IgD-negative memory B cell (primary cell): ENCODE data around the gene MYB. TPM values are rescaled to one million over a fixed set of nuclear protein-coding genes. Genes with fewer than 3 reads are reported as not detected.
"Not testable (repeated sequence)": the region's sequence is repeated elsewhere in the genome, so short reads cannot be mapped to it uniquely, and the experiment has no call there.

ENCODE experiments used
- H3K27ac Mint-ChIP-seq, 3 donors: one replicate each; pipeline ENCODE4 v1.8.0; 2020 to 2022; ENCODE audit warnings: mild to moderate bottlenecking in 3 of 3, mixed read lengths in 3 of 3, moderate library complexity in 1 of 3
- H3K27me3 Mint-ChIP-seq: one replicate; pipeline ENCODE4 v1.8.0; 2021; ENCODE audit warnings: mixed read lengths
- H3K36me3 Mint-ChIP-seq: one replicate; pipeline ENCODE4 v1.8.0; 2020; ENCODE audit warnings: mild to moderate bottlenecking, mixed read lengths
- H3K4me1 Mint-ChIP-seq, 3 donors: one replicate each; pipeline ENCODE4 v1.8.0; 2020 to 2022; ENCODE audit warnings: mixed read lengths in 3 of 3, mild to moderate bottlenecking in 1 of 3
- H3K4me3 Mint-ChIP-seq, 4 donors: one replicate each; pipeline ENCODE4 v1.8.0; 2020 to 2022; ENCODE audit warnings: mild to moderate bottlenecking in 4 of 4, mixed read lengths in 4 of 4, moderate library complexity in 3 of 4
- H3K9me3 Mint-ChIP-seq, 3 donors: one replicate each; pipeline ENCODE4 v1.8.0; 2020 to 2021; ENCODE audit warnings: mixed read lengths in 3 of 3, mild to moderate bottlenecking in 1 of 3
- polyA plus RNA-seq: library from polyadenylated mRNA; unstranded; fragments of 300-500 nt; fragmentation: Illumina TruSeq; gene quantifications from one replicate; pipeline ENCODE4 v1.2.3, GENCODE V29; 2021

MYB gene
- not detected for polyA plus RNA-seq

DNA sequence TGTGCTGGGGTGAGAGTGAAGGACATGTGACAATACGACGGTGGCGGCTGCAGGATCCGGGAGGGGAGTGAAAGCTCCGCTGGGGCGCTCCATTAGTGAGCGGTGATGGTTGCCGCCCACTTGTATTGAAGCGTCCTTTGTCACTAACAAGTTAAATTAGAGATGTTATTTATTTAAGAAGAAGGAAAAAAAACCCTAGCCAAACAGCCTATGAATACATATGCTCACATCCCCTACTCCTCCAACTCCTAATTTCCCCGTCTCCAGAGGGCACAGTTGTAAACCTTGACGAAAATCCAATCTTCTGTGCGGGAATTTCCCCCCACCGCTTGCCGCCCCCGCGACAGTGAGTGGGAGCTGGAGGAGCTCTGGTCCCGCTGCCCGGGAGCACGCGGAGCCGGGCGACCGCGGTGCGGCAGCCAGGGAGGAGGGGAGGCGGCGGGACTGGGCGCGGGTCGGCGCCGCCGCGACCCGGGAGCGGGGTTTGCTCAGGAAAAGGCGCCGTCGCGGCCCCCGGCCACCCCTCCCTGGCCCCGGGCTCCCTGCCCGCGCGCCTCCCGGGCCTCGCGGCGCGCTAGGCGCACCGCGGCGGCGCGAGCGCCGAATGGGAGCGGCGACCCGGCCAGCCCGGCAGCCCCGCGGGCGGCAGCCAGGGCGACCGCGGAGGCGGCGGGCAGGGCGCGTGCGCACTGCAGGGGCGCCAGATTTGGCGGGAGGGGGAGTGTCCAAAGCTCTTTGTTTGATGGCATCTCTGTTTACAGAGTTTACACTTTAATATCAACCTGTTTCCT is at the start of gene MYB:
Gene MYB (plus strand): TSS at position 767 of the 791 bp plus-strand sequence. CDS start 206 bp downstream, outside the sequence.
- Mint-ChIP-seq H3K36me3 (no peaks in the 10 kb centered on the region), H3K27ac (peak within 1 kb of the TSS; percentile 70 to 94 (median 91)), H3K4me1 (peaks cover 14 to 23% (median 22%) of the 10 kb centered on the region in 3 donors), H3K4me3 (peak within 1 kb of the TSS; percentile 89 to 95 (median 94)), H3K9me3 (no peaks in the 10 kb centered on the region), H3K27me3 (peaks cover 1% of the 10 kb centered on the region)

GRCh38 chr6:135132776-135133175 is 48.3 kb upstream of the MYB start:
- no peaks in the 10 kb centered on the region for H3K27me3 Mint-ChIP-seq
- H3K9me3 Mint-ChIP-seq, result no peaks in the 10 kb centered on the region
- no peak overlapping the region for H3K4me3 Mint-ChIP-seq
- H3K36me3 Mint-ChIP-seq, result no peaks in the 10 kb centered on the region
- no peak overlapping the region for H3K27ac Mint-ChIP-seq
- H3K4me1 Mint-ChIP-seq, result peaks cover 5 to 18% (median 14%) of the 10 kb centered on the region in 3 donors

DNA sequence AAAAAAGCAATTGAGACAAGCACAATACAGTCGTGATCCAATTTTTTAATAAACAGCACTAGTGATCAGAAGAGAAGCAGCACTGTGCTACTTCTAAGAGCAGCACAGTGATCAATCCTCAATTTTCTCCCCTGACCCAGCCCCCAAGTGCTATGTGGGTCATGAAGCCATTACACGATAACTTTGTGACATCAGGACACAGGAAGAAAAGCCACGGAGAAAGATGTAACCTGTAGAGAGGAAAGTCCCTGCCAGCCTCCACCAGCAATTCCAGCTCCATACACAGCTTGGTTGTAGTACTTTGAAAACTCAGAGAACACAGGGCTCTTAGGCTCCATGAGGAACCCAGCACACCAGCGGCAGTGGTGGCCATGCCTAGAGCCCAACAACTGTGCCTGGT is 45.3 kb upstream of the MYB start:
- Mint-ChIP-seq H3K27ac (no peak overlapping the region), H3K36me3 (no peaks in the 10 kb centered on the region), H3K9me3 (no peaks in the 10 kb centered on the region), H3K4me1 (peaks cover 0 to 12% (median 4%) of the 10 kb centered on the region in 3 donors), H3K27me3 (no peaks in the 10 kb centered on the region), H3K4me3 (no peak overlapping the region)

GRCh38 chr6:135137826-135138225 is 43.3 kb upstream of the MYB start:
- Mint-ChIP-seq H3K27me3 (no peaks in the 10 kb centered on the region), H3K27ac (no peak overlapping the region), H3K4me3 (no peak overlapping the region), H3K9me3 (no peaks in the 10 kb centered on the region), H3K36me3 (no peaks in the 10 kb centered on the region), H3K4me1 (peaks cover 4 to 18% (median 13%) of the 10 kb centered on the region in 3 donors)

- Mint-ChIP-seq H3K36me3 (no peaks in the 10 kb centered on the region), H3K27me3 (no peaks in the 10 kb centered on the region), H3K9me3 (no peaks in the 10 kb centered on the region), H3K4me1 (peaks cover 13 to 32% (median 23%) of the 10 kb centered on the region in 3 donors), H3K27ac (peak overlapping the region in 1 of 3 donors; percentile 21), H3K4me3 (peak overlapping the region in 1 of 4 donors; percentile 2)
These were observed 39.9 kb upstream of the MYB start for GRCh38 chr6:135141182-135141581.

GRCh38 chr6:135141728-135142127 is 39.4 kb upstream of the MYB start:
- H3K4me3 Mint-ChIP-seq, result no peak overlapping the region
- peak overlapping the region in 1 of 3 donors; percentile 21 for H3K27ac Mint-ChIP-seq

GRCh38 chr6:135142232-135142631 is 38.9 kb upstream of the MYB start:
- H3K4me1 Mint-ChIP-seq, result peaks cover 13 to 25% (median 22%) of the 10 kb centered on the region in 3 donors
- H3K4me3 Mint-ChIP-seq, H3K36me3 Mint-ChIP-seq, H3K9me3 Mint-ChIP-seq, H3K27ac Mint-ChIP-seq, H3K27me3 Mint-ChIP-seq: not testable (repeated sequence)

More at GRCh38 chr6:135141728-135142127, 39.4 kb upstream of the MYB start:
- H3K9me3 Mint-ChIP-seq, result no peaks in the 10 kb centered on the region
- H3K36me3 Mint-ChIP-seq, result no peaks in the 10 kb centered on the region
- peaks cover 13 to 29% (median 25%) of the 10 kb centered on the region in 3 donors for H3K4me1 Mint-ChIP-seq
- no peaks in the 10 kb centered on the region for H3K27me3 Mint-ChIP-seq

DNA sequence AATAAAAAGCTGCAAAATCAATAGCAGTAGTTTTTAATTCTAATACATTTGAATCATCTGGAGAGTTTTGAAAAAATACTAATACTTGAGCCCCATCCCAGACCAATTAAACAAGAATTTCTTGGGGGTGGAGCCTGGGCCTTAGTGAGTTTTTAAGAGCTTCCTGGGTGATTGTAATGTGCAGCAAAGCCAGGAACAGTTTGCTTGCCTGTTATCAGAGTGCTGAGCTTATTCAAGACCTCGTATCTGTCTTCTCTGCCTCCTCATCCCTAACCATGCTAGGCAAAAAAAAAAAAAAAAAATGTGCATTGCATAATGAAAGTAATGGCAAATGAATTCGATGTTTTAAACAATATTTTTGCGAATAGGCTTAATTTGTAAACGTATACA is 36.4 kb upstream of the MYB start:
- Mint-ChIP-seq H3K27me3 (no peaks in the 10 kb centered on the region), H3K9me3 (no peaks in the 10 kb centered on the region), H3K27ac (peak overlapping the region in 1 of 3 donors; percentile 5), H3K4me1 (peaks cover 13 to 29% (median 29%) of the 10 kb centered on the region in 3 donors), H3K36me3 (no peaks in the 10 kb centered on the region), H3K4me3 (peak overlapping the region in 1 of 4 donors; percentile 80)

DNA sequence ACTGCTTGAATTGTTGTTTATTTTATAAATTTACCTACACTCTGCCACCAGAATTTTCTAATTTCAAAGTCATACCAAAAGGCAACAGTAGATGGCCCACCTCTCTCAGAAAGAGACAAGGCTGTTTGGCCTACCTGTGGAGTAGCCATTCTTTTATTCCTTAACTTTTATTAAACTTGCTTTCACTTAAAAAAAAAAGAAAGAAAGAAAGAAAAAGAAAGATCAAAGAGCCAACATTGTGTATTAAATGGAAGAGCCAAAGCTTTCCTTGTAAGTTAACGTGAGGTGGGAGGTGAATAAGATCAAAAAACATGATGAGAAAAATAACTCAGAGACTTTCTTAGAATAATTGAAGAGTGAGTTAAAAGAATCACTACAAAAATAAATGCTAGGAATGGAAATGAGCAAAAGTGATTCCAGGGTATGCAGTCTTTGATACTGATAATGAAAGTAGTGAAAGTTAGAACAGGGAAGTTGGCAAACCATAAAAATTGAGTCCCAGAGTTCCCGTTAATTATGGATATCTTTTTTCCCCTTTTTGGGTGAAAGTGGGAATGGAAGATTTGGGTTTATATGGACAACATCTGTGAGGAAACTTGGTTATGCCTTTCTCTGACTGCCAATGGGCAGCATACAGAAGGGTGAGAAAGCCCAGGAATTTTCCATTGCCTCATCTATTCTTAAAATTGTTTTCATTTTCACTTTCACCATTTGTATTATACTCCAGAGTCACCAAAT is 35.9 kb upstream of the MYB start:
- Mint-ChIP-seq H3K27ac (peak overlapping the region in 2 of 3 donors; percentile 5 to 10), H3K36me3 (no peaks in the 10 kb centered on the region), H3K27me3 (no peaks in the 10 kb centered on the region), H3K4me1 (peaks cover 13 to 29% (median 28%) of the 10 kb centered on the region in 3 donors), H3K4me3 (peak overlapping the region; percentile 30 to 88 (median 72)), H3K9me3 (no peaks in the 10 kb centered on the region)

DNA sequence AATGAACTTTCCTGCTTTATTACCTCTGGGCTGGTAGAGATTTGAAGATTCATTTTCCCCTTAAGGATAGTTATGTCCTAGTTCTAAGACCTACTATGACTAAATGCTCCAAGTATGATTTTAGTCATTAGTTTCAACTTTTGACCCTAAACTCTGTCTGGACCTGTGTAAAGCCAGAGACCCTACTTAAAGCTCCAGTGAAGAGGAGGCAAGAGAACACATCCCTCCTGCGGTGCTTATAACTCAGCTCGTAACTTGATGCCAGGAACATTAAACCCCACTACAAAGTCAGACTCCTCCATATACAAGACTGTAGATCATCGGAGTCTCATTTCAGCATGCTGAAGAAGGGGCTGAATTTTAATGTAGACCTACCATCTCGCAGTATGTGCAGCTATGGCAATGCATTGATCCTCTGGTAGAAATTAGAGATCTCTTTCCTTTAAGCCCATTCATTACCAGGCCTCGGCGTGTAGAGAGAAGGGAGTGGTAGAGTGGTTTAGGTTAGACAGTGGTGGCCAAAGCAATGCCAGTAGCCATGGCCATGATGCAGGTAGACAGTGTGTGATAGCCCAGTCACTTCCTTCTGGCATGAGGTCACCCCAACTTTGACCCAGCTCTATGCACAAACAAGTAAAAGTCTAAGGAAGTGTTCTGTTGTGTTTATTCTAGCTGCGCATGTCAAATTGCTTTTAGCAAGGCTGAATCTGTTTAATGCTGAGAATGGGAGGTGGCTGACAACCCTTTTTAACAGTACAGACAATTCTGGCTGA is 34.8 kb upstream of the MYB start:
- Mint-ChIP-seq H3K36me3 (no peaks in the 10 kb centered on the region), H3K27ac (no peak overlapping the region), H3K27me3 (no peaks in the 10 kb centered on the region), H3K9me3 (no peaks in the 10 kb centered on the region), H3K4me3 (no peak overlapping the region), H3K4me1 (peaks cover 13 to 29% (median 24%) of the 10 kb centered on the region in 3 donors)

- no peaks in the 10 kb centered on the region for H3K27me3 Mint-ChIP-seq
- H3K4me3 Mint-ChIP-seq, result peak overlapping the region in 1 of 4 donors; percentile 26
- H3K27ac Mint-ChIP-seq, result no peak overlapping the region
- no peaks in the 10 kb centered on the region for H3K36me3 Mint-ChIP-seq
- H3K4me1 Mint-ChIP-seq, result peaks cover 9 to 21% (median 18%) of the 10 kb centered on the region in 3 donors
- no peaks in the 10 kb centered on the region for H3K9me3 Mint-ChIP-seq
These were observed 33.2 kb upstream of the MYB start for GRCh38 chr6:135147637-135148592.

GRCh38 chr6:135148889-135149288 is 32.2 kb upstream of the MYB start:
- Mint-ChIP-seq H3K9me3 (no peaks in the 10 kb centered on the region), H3K4me1 (peaks cover 9 to 21% (median 18%) of the 10 kb centered on the region in 3 donors), H3K27me3 (no peaks in the 10 kb centered on the region), H3K4me3 (no peak overlapping the region), H3K36me3 (no peaks in the 10 kb centered on the region), H3K27ac (peak overlapping the region in 1 of 3 donors; percentile 3)

- H3K27ac Mint-ChIP-seq, result peak overlapping the region in 1 of 3 donors; percentile 3
- no peak overlapping the region for H3K4me3 Mint-ChIP-seq
- H3K27me3 Mint-ChIP-seq, result no peaks in the 10 kb centered on the region
- H3K9me3 Mint-ChIP-seq, result no peaks in the 10 kb centered on the region
- H3K4me1 Mint-ChIP-seq, result peaks cover 9 to 21% (median 18%) of the 10 kb centered on the region in 3 donors
- no peaks in the 10 kb centered on the region for H3K36me3 Mint-ChIP-seq
These were observed 31.7 kb upstream of the MYB start for GRCh38 chr6:135149376-135149775.

DNA sequence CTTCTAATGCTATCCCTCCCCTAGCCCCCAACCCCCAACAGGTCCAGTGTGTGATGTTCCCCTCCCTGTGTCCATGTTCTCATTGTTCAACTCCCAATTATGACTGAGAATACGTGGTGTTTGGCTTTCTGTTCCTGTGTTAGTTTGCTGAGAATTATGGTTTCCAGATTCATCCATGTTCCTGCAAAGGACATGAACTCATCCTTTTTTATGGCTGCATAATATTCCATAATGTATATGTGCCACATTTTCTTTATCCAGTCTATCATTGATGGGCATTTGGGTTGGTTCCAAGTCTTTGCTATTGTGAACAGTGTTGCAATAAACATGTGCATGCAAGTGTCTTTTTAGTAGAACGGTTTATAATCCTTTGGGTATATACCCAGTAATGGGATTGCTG is 30.6 kb upstream of the MYB start:
- H3K9me3 Mint-ChIP-seq, H3K27ac Mint-ChIP-seq, H3K27me3 Mint-ChIP-seq, H3K4me3 Mint-ChIP-seq, H3K36me3 Mint-ChIP-seq: not testable (repeated sequence)
- H3K4me1 Mint-ChIP-seq, result peaks cover 5 to 17% (median 10%) of the 10 kb centered on the region in 3 donors
